CD14-positive monocyte (primary cell): ENCODE data around the gene UTRN. TPM values are rescaled to one million over a fixed set of nuclear protein-coding genes. Genes with fewer than 3 reads are reported as not detected.

Experiments used
- DNase-seq, 3 donors: peaks; one replicate each; pipeline ENCODE4 v3.0.0-alpha.2; 2011 to 2022
- H2AFZ ChIP-seq: 2 replicates; pipeline ENCODE4 v1.6.0; 2012; ENCODE audit warnings: mild to moderate bottlenecking, low read depth, low read length, inconsistent platforms; ENCODE audit not compliant: insufficient read depth, poor library complexity, severe bottlenecking
- H3K27ac ChIP-seq, 2 donors: 1 replicate in 1 of 2; 2 replicates in 1 of 2; pipeline ENCODE4 v1.5.1; 2012 to 2013; ENCODE audit warnings: low read length in 2 of 2, control low read depth in 1 of 2, inconsistent platforms in 1 of 2, low read depth in 1 of 2, mild to moderate bottlenecking in 1 of 2
- H3K27me3 ChIP-seq, 2 donors: one replicate each; pipeline versions ENCODE4 v1.6.0 to v1.6.1; 2011 to 2013; ENCODE audit warnings: low read length in 2 of 2; ENCODE audit not compliant: control insufficient read depth in 2 of 2, insufficient read depth in 2 of 2
- H3K36me3 ChIP-seq, 2 donors: replicated peaks in 1 of 2; 1 replicate in 1 of 2; 2 replicates in 1 of 2; pipeline versions ENCODE4 v1.5.1 to v1.6.1; 2012 to 2013; ENCODE audit warnings: low read length in 2 of 2, control low read depth in 1 of 2, inconsistent platforms in 1 of 2, mild to moderate bottlenecking in 1 of 2; ENCODE audit not compliant: insufficient read depth in 2 of 2, control insufficient read depth in 1 of 2
- H3K4me1 ChIP-seq, 2 donors: 1 replicate in 1 of 2; 2 replicates in 1 of 2; pipeline versions ENCODE4 v1.5.1 to v1.6.1; 2012 to 2013; ENCODE audit warnings: low read length in 2 of 2, control low read depth in 1 of 2, inconsistent platforms in 1 of 2, mild to moderate bottlenecking in 1 of 2, moderate library complexity in 1 of 2; ENCODE audit not compliant: insufficient read depth in 2 of 2, control insufficient read depth in 1 of 2
- H3K4me2 ChIP-seq: replicated peaks from 2 replicates; pipeline ENCODE3; 2012; ENCODE audit warnings: low read length, moderate library complexity, mild to moderate bottlenecking; ENCODE audit not compliant: poor library complexity, severe bottlenecking; ENCODE audit errors: extremely low read depth
- H3K4me3 ChIP-seq, 3 experiments: fragments of 200-600 bp in 1 of 3; sonication (generic) in 1 of 3; replicated peaks in 1 of 3; 1 replicate in 2 of 3; 2 replicates in 1 of 3; pipeline ENCODE4 v1.5.1; 2011 to 2013; ENCODE audit warnings: low read length in 3 of 3, mild to moderate bottlenecking in 3 of 3, control low read depth in 2 of 3, low read depth in 2 of 3, inconsistent platforms in 1 of 3, moderate library complexity in 1 of 3
- H3K79me2 ChIP-seq: 2 replicates; pipeline ENCODE4 v1.6.0; 2012; ENCODE audit warnings: mild to moderate bottlenecking, control low read depth, inconsistent platforms, low read length, moderate library complexity; ENCODE audit not compliant: insufficient read depth
- H3K9ac ChIP-seq: 2 replicates; pipeline ENCODE4 v1.6.0; 2017; ENCODE audit warnings: low read length, mild to moderate bottlenecking; ENCODE audit not compliant: insufficient read depth, poor library complexity, severe bottlenecking
- H3K9me3 ChIP-seq, 2 donors: replicated peaks in 1 of 2; 1 replicate in 1 of 2; 2 replicates in 1 of 2; pipeline versions ENCODE4 v1.5.1 to v1.6.1; 2012 to 2013; ENCODE audit warnings: low read length in 2 of 2, control low read depth in 1 of 2; ENCODE audit not compliant: control insufficient read depth in 1 of 2, insufficient read depth in 1 of 2
- H4K20me1 ChIP-seq: 2 replicates; pipeline ENCODE4 v1.6.0; 2012; ENCODE audit warnings: mild to moderate bottlenecking, low read length, control low read depth, moderate library complexity; ENCODE audit not compliant: insufficient read depth
- H3K27ac Mint-ChIP-seq, 7 donors: one replicate each; pipeline ENCODE4 v1.8.0; 2020; ENCODE audit warnings: mild to moderate bottlenecking in 7 of 7, mixed read lengths in 7 of 7, moderate library complexity in 6 of 7, inconsistent platforms in 2 of 7
- H3K27me3 Mint-ChIP-seq, 3 donors: one replicate each; pipeline ENCODE4 v1.8.0; 2021 to 2022; ENCODE audit warnings: low read depth in 3 of 3, mild to moderate bottlenecking in 3 of 3, mixed read lengths in 3 of 3, moderate library complexity in 3 of 3, inconsistent platforms in 1 of 3
- H3K36me3 Mint-ChIP-seq, 2 donors: one replicate each; pipeline ENCODE4 v1.8.0; 2020; ENCODE audit warnings: mixed read lengths in 2 of 2, inconsistent platforms in 1 of 2, mild to moderate bottlenecking in 1 of 2
- H3K4me1 Mint-ChIP-seq: one replicate; pipeline ENCODE4 v1.8.0; 2020; ENCODE audit warnings: mild to moderate bottlenecking, mixed read lengths
- H3K4me3 Mint-ChIP-seq, 2 donors: one replicate each; pipeline ENCODE4 v1.8.0; 2020; ENCODE audit warnings: mild to moderate bottlenecking in 2 of 2, mixed read lengths in 2 of 2, moderate library complexity in 1 of 2
- H3K9me3 Mint-ChIP-seq, 7 donors: one replicate each; pipeline ENCODE4 v1.8.0; 2020 to 2022; ENCODE audit warnings: mixed read lengths in 7 of 7, mild to moderate bottlenecking in 6 of 7, moderate library complexity in 6 of 7, inconsistent platforms in 2 of 7
- CTCF ChIP-seq: fragments of 200-600 bp; IDR thresholded peaks from one replicate; pipeline ENCODE4 v1.8.0; 2022; ENCODE audit warnings: antibody characterized with exemption, mild to moderate bottlenecking
- WGBS: methylation state at CpG from one replicate; pipeline ENCODE4 v1.1.5; 2013; ENCODE audit warnings: missing lambda C conversion rate; ENCODE audit not compliant: insufficient coverage; 5-methylcytosine and 5-hydroxymethylcytosine counted together
- intact Hi-C, 2 donors: fragments of 100-400 bp; cut with micrococcal nuclease; formaldehyde crosslinking; loops; one replicate each; pipeline versions ENCODE4 v1.15.0 to v1.15.1; 2023
- polyA minus RNA-seq: library from RNA; depleted of rRNA, polyadenylated mRNA; stranded (reverse); fragments of >200 nt; gene quantifications from 2 replicates; pipeline ENCODE4 v1.2.3, GENCODE V29; 2012
- polyA plus RNA-seq, 3 donors: library from polyadenylated mRNA; depleted of rRNA in 1 of 3; unstranded in 2 of 3; stranded (reverse) in 1 of 3; fragments of 300-500 nt in 2 of 3; fragments of >200 nt in 1 of 3; fragmentation: Illumina TruSeq in 2 of 3; gene quantifications; 1 replicate in 2 of 3; 2 replicates in 1 of 3; pipeline ENCODE4 v1.2.3, GENCODE V29; 2012 to 2021
- total RNA-seq, 12 experiments: library from RNA in 1 of 12; stranded (reverse) in 1 of 12; fragments of 120-200 nt in 1 of 12; gene quantifications; one replicate each; pipeline ENCODE4 v1.2.4 and lab custom pipeline; 2013 to 2026; ENCODE audit warnings: mixed read lengths in 6 of 12, inconsistent platforms in 1 of 12

Gene UTRN
- 291 TPM for total RNA-seq (2013)
- polyA plus RNA-seq (100 to 1,000 TPM in 1 of 3 donors, 10 to 100 TPM in 2; 21.8 to 106 (median 66.1) TPM), polyA minus RNA-seq (222 and 224 TPM in 2 replicates), total RNA-seq (lab: John Stamatoyannopoulos, UW) (114 to 972 (median 541) reads per million in 11 experiments)

DNA sequence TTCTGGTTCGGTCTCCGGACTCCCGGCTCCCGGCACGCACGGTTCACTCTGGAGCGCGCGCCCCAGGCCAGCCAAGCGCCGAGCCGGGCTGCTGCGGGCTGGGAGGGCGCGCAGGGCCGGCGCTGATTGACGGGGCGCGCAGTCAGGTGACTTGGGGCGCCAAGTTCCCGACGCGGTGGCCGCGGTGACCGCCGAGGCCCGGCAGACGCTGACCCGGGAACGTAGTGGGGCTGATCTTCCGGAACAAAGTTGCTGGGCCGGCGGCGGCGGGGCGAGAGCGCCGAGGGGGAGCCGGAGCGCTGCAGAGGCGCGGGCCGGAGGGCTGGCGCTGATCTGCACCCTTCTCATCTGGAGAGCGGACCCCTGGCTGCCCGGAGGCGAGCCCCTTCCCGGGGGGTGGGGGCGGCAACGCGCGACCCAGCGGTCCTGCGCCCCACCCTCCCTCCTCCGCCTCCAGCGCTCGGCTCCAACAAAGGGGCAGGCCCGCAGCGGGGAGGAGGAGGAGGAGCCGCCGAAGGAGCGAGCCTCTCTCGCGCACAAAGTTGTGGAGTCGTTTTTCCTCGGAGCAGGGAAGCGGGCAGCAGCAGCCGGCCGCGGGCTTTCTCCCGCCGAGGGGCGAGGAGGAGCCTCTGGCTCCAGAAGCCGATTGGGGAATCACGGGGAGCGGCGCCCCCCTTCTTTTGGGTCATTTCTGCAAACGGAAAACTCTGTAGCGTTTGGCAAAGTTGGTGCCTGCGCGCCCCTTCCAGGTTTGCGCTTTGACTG, at the start of gene UTRN:
UTRN (plus strand) TSS at position 553 of the 765 bp plus-strand sequence. CDS start 6,494 bp downstream, outside the sequence.
- peak within 1 kb of the TSS; percentile 86 to 96 (median 93) for H3K27ac Mint-ChIP-seq
- Histone ChIP-seq H3K27ac (peak within 1 kb of the TSS; percentile 87 to 92), H3K36me3 (no peaks in the 10 kb centered on the region), H3K9ac (peak within 1 kb of the TSS; percentile 87), H2AFZ (peak within 1 kb of the TSS; percentile 95), H3K4me2 (peak within 1 kb of the TSS; percentile 90), H3K4me3 (peak within 1 kb of the TSS; percentile 65 to 96 (median 87)), H3K4me1 (peaks cover 12 to 20% of the 10 kb centered on the region in 2 donors), H3K27me3 (no peaks in the 10 kb centered on the region), H3K79me2 (peaks cover 48% of the 10 kb centered on the region), H4K20me1 (peaks cover 42% of the 10 kb centered on the region), H3K9me3 (no peaks in the 10 kb centered on the region)
- TF ChIP-seq CTCF, result no peak
- peaks cover 0 to 1% (median 0%) of the 10 kb centered on the region in 7 donors for H3K9me3 Mint-ChIP-seq
- peak; percentile 64 to 77 (median 66) for DNase-seq
- peaks cover 24% of the 10 kb centered on the region for H3K4me1 Mint-ChIP-seq
- H3K36me3 Mint-ChIP-seq, result peaks cover 4 to 13% of the 10 kb centered on the region in 2 donors
- intact Hi-C loops, result loop anchor here (5.0 to 10.0 kb wide), 4 partner anchors 77 to 190 kb away; partner anchors contain the start of gene SF3B5 (in 1 of the 2)
- under 1% methylated on average over 74 of the region's 84 CpGs for WGBS
- H3K4me3 Mint-ChIP-seq, result peak within 1 kb of the TSS; percentile 95 to 97
- H3K27me3 Mint-ChIP-seq, result peaks cover 0 to 2% (median 0%) of the 10 kb centered on the region in 3 donors

- Histone ChIP-seq H3K36me3 (no peaks in the 10 kb centered on the region), H3K4me3 (no peak overlapping the region), H3K27me3 (no peaks in the 10 kb centered on the region), H4K20me1 (no peaks in the 10 kb centered on the region), H2AFZ (no peak overlapping the region), H3K9me3 (peaks cover 9 to 11% of the 10 kb centered on the region in 2 donors), H3K4me2 (no peak overlapping the region), H3K4me1 (no peaks in the 10 kb centered on the region), H3K9ac (no peak overlapping the region), H3K27ac (no peak overlapping the region), H3K79me2 (no peaks in the 10 kb centered on the region)
- H3K4me1 Mint-ChIP-seq, result peaks cover 1% of the 10 kb centered on the region
- TF ChIP-seq CTCF, result no peak
- no peak overlapping the region for H3K4me3 Mint-ChIP-seq
- H3K27me3 Mint-ChIP-seq, result no peaks in the 10 kb centered on the region
- H3K9me3 Mint-ChIP-seq, result peaks cover 5 to 16% (median 13%) of the 10 kb centered on the region in 7 donors
- no peak for DNase-seq
- no peak overlapping the region for H3K27ac Mint-ChIP-seq
- H3K36me3 Mint-ChIP-seq, result no peaks in the 10 kb centered on the region
- intact Hi-C loops, result no loop called here
- WGBS, result 98% methylated on average over 3 of the region's 4 CpGs
Observed at GRCh38 chr6:144244688-144245087, 40.4 kb upstream of the UTRN start.
